ENCODE data around the gene ANKRD50. TPM values are rescaled to one million over a fixed set of nuclear protein-coding genes. Genes with fewer than 3 reads are reported as not detected.

ANKRD50 gene
- total RNA-seq, 2 experiments from 2014 or later: 0.27 to 0.36 TPM

DNA sequence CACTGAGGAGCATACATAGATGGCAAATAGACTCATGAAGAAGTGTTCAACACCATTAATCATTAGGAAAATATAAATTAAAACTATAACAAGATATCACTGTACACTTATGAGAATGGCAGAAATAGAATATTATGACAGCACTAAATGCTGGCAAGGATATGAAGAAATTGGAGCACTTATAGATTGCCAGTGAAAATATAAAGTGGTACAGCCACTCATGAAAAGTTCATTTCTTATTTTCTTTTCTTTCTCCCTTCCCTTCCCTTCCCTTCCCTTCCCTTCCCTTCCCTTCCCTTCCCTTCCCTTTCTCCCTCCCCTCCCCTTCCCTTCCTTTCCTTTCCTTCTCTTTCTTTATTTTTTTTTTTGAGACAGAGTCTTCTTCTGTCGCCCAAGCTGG lies 53.7 kb downstream of the ANKRD50 start:
- no peaks in the 10 kb centered on the region for H3K9me3 ChIP-seq (ENCODE audit: control insufficient read depth in 1 of 2, insufficient read depth in 1 of 2, low read length in 2 of 2)
- H3K27me3 ChIP-seq (ENCODE audit: control insufficient read depth in 1 of 2, insufficient read depth in 2 of 2, low read length in 2 of 2): no peaks in the 10 kb centered on the region
- no peak overlapping the region for H3K27ac Mint-ChIP-seq
- ChIA-PET POLR2A (no interaction called here), CTCF (no interaction called here)
- H3K36me3 Mint-ChIP-seq (ENCODE audit: low read depth): no peaks in the 10 kb centered on the region
- no peak overlapping the region for H3K4me3 ChIP-seq (ENCODE audit: low read length)
- no peaks in the 10 kb centered on the region for H3K27me3 Mint-ChIP-seq
- no peak overlapping the region for H3K27ac ChIP-seq (ENCODE audit: low read depth in 1 of 2, low read length in 2 of 2)
- ATAC-seq (ENCODE audit: poor library complexity) (no peak), DNase-seq (no peak)
- no peaks in the 10 kb centered on the region for H3K36me3 ChIP-seq (ENCODE audit: insufficient read depth, low read length)
- intact Hi-C loops (cut with DNase I, micrococcal nuclease): no loop called here
- TF ChIP-seq, protein P1, sequence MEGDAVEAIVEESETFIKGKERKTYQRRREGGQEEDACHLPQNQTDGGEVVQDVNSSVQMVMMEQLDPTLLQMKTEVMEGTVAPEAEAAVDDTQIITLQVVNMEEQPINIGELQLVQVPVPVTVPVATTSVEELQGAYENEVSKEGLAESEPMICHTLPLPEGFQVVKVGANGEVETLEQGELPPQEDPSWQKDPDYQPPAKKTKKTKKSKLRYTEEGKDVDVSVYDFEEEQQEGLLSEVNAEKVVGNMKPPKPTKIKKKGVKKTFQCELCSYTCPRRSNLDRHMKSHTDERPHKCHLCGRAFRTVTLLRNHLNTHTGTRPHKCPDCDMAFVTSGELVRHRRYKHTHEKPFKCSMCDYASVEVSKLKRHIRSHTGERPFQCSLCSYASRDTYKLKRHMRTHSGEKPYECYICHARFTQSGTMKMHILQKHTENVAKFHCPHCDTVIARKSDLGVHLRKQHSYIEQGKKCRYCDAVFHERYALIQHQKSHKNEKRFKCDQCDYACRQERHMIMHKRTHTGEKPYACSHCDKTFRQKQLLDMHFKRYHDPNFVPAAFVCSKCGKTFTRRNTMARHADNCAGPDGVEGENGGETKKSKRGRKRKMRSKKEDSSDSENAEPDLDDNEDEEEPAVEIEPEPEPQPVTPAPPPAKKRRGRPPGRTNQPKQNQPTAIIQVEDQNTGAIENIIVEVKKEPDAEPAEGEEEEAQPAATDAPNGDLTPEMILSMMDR (IDR thresholded peaks at IDR 0.05): no peak
- H3K4me3 Mint-ChIP-seq: no peak overlapping the region
- H3K4me1 Mint-ChIP-seq (ENCODE audit: low read depth): no peaks in the 10 kb centered on the region
- peaks cover 2% of the 10 kb centered on the region for H3K9me3 Mint-ChIP-seq
- no peaks in the 10 kb centered on the region for H3K4me1 ChIP-seq (ENCODE audit: insufficient read depth, low read length)

DNA sequence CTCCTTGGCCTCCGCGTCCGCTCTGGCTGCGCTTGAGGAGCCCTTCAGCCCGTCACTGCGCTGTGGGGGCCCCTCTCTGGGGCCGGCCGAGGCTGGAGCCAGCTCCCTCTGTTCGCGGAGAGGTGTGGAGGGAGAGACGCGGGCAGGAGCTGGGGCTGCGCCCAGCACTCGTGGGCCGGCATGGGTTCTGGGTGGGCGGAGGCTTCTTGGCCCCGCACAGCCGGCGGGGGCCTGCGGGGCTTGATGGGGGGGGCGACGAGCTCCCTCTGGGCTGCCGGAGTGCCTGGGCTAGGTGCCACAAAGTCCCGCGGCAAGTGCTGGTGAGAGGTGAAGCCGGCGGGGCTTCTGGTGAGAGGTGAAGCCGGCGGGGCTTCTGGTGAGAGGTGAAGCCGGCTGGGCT lies 61.9 kb downstream of the ANKRD50 start:
- DNase-seq: no peak
- Mint-ChIP-seq H3K27ac (no peak overlapping the region), H3K36me3 (ENCODE audit: low read depth) (no peaks in the 10 kb centered on the region), H3K4me3 (no peak overlapping the region), H3K27me3 (no peaks in the 10 kb centered on the region), H3K4me1 (ENCODE audit: low read depth) (no peaks in the 10 kb centered on the region), H3K9me3 (no peaks in the 10 kb centered on the region)
- no peaks in the 10 kb centered on the region for H3K27me3 ChIP-seq (ENCODE audit: control insufficient read depth in 1 of 2, insufficient read depth in 2 of 2, low read length in 2 of 2)
- CTCF ChIA-PET: no interaction called here
- POLR2A ChIA-PET: no interaction called here
- intact Hi-C loops (cut with DNase I, micrococcal nuclease): no loop called here
- no peaks in the 10 kb centered on the region for H3K36me3 ChIP-seq (ENCODE audit: insufficient read depth, low read length)
- no peak overlapping the region for H3K27ac ChIP-seq (ENCODE audit: low read depth in 1 of 2, low read length in 2 of 2)
- no peak overlapping the region for H3K4me3 ChIP-seq (ENCODE audit: low read length)
- H3K9me3 ChIP-seq (ENCODE audit: control insufficient read depth in 1 of 2, insufficient read depth in 1 of 2, low read length in 2 of 2): peaks cover 0 to 12% of the 10 kb centered on the region in 2 experiments
- no peak for ATAC-seq (ENCODE audit: poor library complexity)
- TF ChIP-seq, protein P1 (IDR thresholded peaks at IDR 0.05): no peak
- no peaks in the 10 kb centered on the region for H3K4me1 ChIP-seq (ENCODE audit: insufficient read depth, low read length)

DNA sequence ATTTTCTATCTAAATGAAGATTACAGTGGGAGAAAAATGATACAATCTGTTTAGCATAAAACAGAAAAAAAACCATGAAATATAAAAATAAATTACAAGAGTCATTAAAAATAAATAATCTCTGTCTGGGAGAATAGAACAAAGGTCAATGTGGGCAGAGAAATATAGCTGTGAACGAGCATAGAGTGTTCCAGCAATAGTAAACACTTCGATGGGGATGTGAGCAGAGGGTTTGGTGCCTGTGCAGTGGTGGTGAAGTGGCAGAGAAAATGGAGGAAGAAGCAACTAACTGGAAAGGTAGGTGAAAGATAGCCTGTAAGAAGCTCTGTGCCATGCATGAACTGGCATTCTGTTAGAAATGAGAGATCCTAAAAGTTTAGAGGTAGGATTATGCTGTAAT lies 64.9 kb downstream of the ANKRD50 start:
- ChIA-PET POLR2A (no interaction called here), CTCF (no interaction called here)
- no peak overlapping the region for H3K27ac ChIP-seq (ENCODE audit: low read depth in 1 of 2, low read length in 2 of 2)
- Mint-ChIP-seq H3K9me3 (no peaks in the 10 kb centered on the region), H3K36me3 (ENCODE audit: low read depth) (no peaks in the 10 kb centered on the region), H3K27me3 (peaks cover 14% of the 10 kb centered on the region), H3K27ac (no peak overlapping the region), H3K4me3 (no peak overlapping the region), H3K4me1 (ENCODE audit: low read depth) (no peaks in the 10 kb centered on the region)
- ATAC-seq (ENCODE audit: poor library complexity) (no peak), DNase-seq (no peak)
- TF ChIP-seq, protein P1 (IDR thresholded peaks at IDR 0.05): no peak
- H3K9me3 ChIP-seq (ENCODE audit: control insufficient read depth in 1 of 2, insufficient read depth in 1 of 2, low read length in 2 of 2): peaks cover 0 to 12% of the 10 kb centered on the region in 2 experiments
- no peak overlapping the region for H3K4me3 ChIP-seq (ENCODE audit: low read length)
- no peaks in the 10 kb centered on the region for H3K36me3 ChIP-seq (ENCODE audit: insufficient read depth, low read length)
- no peaks in the 10 kb centered on the region for H3K4me1 ChIP-seq (ENCODE audit: insufficient read depth, low read length)
- intact Hi-C loops (cut with DNase I, micrococcal nuclease): no loop called here
- H3K27me3 ChIP-seq (ENCODE audit: control insufficient read depth in 1 of 2, insufficient read depth in 2 of 2, low read length in 2 of 2): no peaks in the 10 kb centered on the region

Data from CD4-positive, alpha-beta T cell (primary cell).